H9 (cell line): Measurements from ENCODE around the gene FYN. TPM values are rescaled to one million over a fixed set of nuclear protein-coding genes. Genes with fewer than 3 reads are reported as not detected.

Experiments
- DNase-seq: peaks from one replicate; pipeline ENCODE4 v3.0.0-alpha.2; 2017
- H2AFZ ChIP-seq: one replicate; pipeline ENCODE4 v1.6.1; 2013; ENCODE audit warnings: mild to moderate bottlenecking, low read length, control low read depth, moderate library complexity
- H2AK5ac ChIP-seq: 2 replicates; pipeline ENCODE4 v1.6.1; 2013; ENCODE audit warnings: low read length, control low read depth, mixed read lengths; ENCODE audit not compliant: insufficient read length
- H2BK120ac ChIP-seq: one replicate; pipeline ENCODE4 v1.6.1; 2013; ENCODE audit warnings: low read depth, mild to moderate bottlenecking, low read length, control low read depth, inconsistent platforms; ENCODE audit not compliant: poor library complexity, severe bottlenecking
- H2BK12ac ChIP-seq: 2 replicates; pipeline ENCODE4 v1.6.1; 2013; ENCODE audit warnings: low read length, control low read depth, mixed read lengths, low read depth; ENCODE audit not compliant: insufficient read length
- H2BK15ac ChIP-seq: 2 replicates; pipeline ENCODE4 v1.6.1; 2013; ENCODE audit warnings: low read depth, low read length, control low read depth
- H2BK20ac ChIP-seq: one replicate; pipeline ENCODE4 v1.6.1; 2013; ENCODE audit warnings: low read depth, mild to moderate bottlenecking, low read length, control low read depth, inconsistent platforms; ENCODE audit not compliant: poor library complexity, severe bottlenecking
- H2BK5ac ChIP-seq: 2 replicates; pipeline ENCODE4 v1.6.1; 2013; ENCODE audit warnings: low read length, control low read depth, mixed read lengths; ENCODE audit not compliant: insufficient read length
- H3K14ac ChIP-seq: 2 replicates; pipeline ENCODE4 v1.6.1; 2013; ENCODE audit warnings: low read length, control low read depth; ENCODE audit not compliant: insufficient read depth
- H3K18ac ChIP-seq: 2 replicates; pipeline ENCODE4 v1.6.1; 2013; ENCODE audit warnings: low read depth, mild to moderate bottlenecking, mixed read lengths, low read length, control low read depth; ENCODE audit not compliant: insufficient read length
- H3K23ac ChIP-seq: 2 replicates; pipeline ENCODE4 v1.6.1; 2013; ENCODE audit warnings: low read length, control low read depth, mixed read lengths, low read depth; ENCODE audit not compliant: insufficient read length
- H3K23me2 ChIP-seq: 2 replicates; pipeline ENCODE4 v1.6.1; 2013; ENCODE audit warnings: low read depth, mild to moderate bottlenecking, mixed read lengths, low read length, control low read depth; ENCODE audit not compliant: insufficient read length, poor library complexity, severe bottlenecking
- H3K27ac ChIP-seq: 2 replicates; pipeline ENCODE4 v1.5.1; 2013; ENCODE audit warnings: low read length, control low read depth, mixed read lengths, low read depth; ENCODE audit not compliant: insufficient read length
- H3K27me3 ChIP-seq: 2 replicates; pipeline ENCODE4 v1.6.1; 2013; ENCODE audit warnings: low read length, control low read depth, inconsistent platforms; ENCODE audit not compliant: insufficient read depth
- H3K4ac ChIP-seq: 2 replicates; pipeline ENCODE4 v1.6.1; 2013; ENCODE audit warnings: low read depth, mild to moderate bottlenecking, control low read depth, inconsistent platforms, low read length, moderate library complexity
- H3K4me1 ChIP-seq: 2 replicates; pipeline ENCODE4 v1.6.1; 2013; ENCODE audit warnings: low read length, control low read depth, inconsistent platforms; ENCODE audit not compliant: insufficient read depth
- H3K4me2 ChIP-seq: 2 replicates; pipeline ENCODE4 v1.6.1; 2013; ENCODE audit warnings: low read length, control low read depth, mixed read lengths; ENCODE audit not compliant: insufficient read length, insufficient read depth
- H3K56ac ChIP-seq: 2 replicates; pipeline ENCODE4 v1.6.1; 2013; ENCODE audit warnings: low read depth, mild to moderate bottlenecking, mixed read lengths, low read length, control low read depth; ENCODE audit not compliant: insufficient read length
- H3K79me1 ChIP-seq: 2 replicates; pipeline ENCODE4 v1.6.1; 2013; ENCODE audit warnings: low read depth, mild to moderate bottlenecking, moderate library complexity, low read length, control low read depth, inconsistent platforms; ENCODE audit not compliant: insufficient read depth, poor library complexity, severe bottlenecking
- H3K79me2 ChIP-seq: 2 replicates; pipeline ENCODE4 v1.6.1; 2013; ENCODE audit warnings: low read length, control low read depth, inconsistent platforms; ENCODE audit not compliant: insufficient read depth
- H3K9ac ChIP-seq: 2 replicates; pipeline ENCODE4 v1.6.1; 2013; ENCODE audit warnings: low read length, control low read depth, mixed read lengths; ENCODE audit not compliant: insufficient read length; ENCODE audit errors: extremely low read depth
- H3K9me3 ChIP-seq: one replicate; pipeline ENCODE4 v1.6.1; 2013; ENCODE audit warnings: low read depth, low read length, inconsistent platforms; ENCODE audit not compliant: control insufficient read depth
- H3T11ph ChIP-seq: one replicate; pipeline ENCODE4 v1.6.1; 2013; ENCODE audit warnings: mild to moderate bottlenecking, low read length, control low read depth, inconsistent platforms
- H4K20me1 ChIP-seq: one replicate; pipeline ENCODE4 v1.6.1; 2013; ENCODE audit not compliant: control insufficient read depth, insufficient read length, insufficient read depth
- H4K5ac ChIP-seq: 2 replicates; pipeline ENCODE4 v1.6.1; 2013; ENCODE audit warnings: low read depth, mild to moderate bottlenecking, mixed read lengths, low read length, control low read depth; ENCODE audit not compliant: insufficient read length
- H4K8ac ChIP-seq: replicated peaks from 2 replicates; pipeline ENCODE4 v1.6.1; 2013; ENCODE audit warnings: low read length, control low read depth, mixed read lengths, low read depth; ENCODE audit not compliant: insufficient read length
- H4K91ac ChIP-seq: 2 replicates; pipeline ENCODE4 v1.6.1; 2013; ENCODE audit warnings: low read depth, mild to moderate bottlenecking, moderate library complexity, mixed read lengths, low read length, control low read depth; ENCODE audit not compliant: insufficient read length
- H3K27ac Mint-ChIP-seq, 3 experiments: 2 replicates in 2 of 3; 3 replicates in 1 of 3; pipeline ENCODE4 v1.8.0; 2020 to 2021; ENCODE audit warnings: mixed read lengths in 3 of 3, mild to moderate bottlenecking in 1 of 3, moderate library complexity in 1 of 3
- H3K27me3 Mint-ChIP-seq: 2 replicates; pipeline ENCODE4 v1.8.0; 2021; ENCODE audit warnings: low read depth, mild to moderate bottlenecking, moderate library complexity, mixed read lengths
- H3K36me3 Mint-ChIP-seq, 3 experiments: 2 replicates in 2 of 3; 3 replicates in 1 of 3; pipeline ENCODE4 v1.8.0; 2020 to 2021; ENCODE audit warnings: low read depth in 3 of 3, mixed read lengths in 3 of 3; ENCODE audit not compliant: insufficient read depth in 1 of 3
- H3K4me1 Mint-ChIP-seq, 2 experiments: 2 replicates each; pipeline ENCODE4 v1.8.0; 2020; ENCODE audit warnings: mixed read lengths in 2 of 2
- H3K4me3 Mint-ChIP-seq, 2 experiments: 2 replicates in 1 of 2; 3 replicates in 1 of 2; pipeline ENCODE4 v1.8.0; 2020 to 2021; ENCODE audit warnings: mild to moderate bottlenecking in 2 of 2, mixed read lengths in 2 of 2, moderate library complexity in 1 of 2
- H3K9me3 Mint-ChIP-seq, 2 experiments: 2 replicates in 1 of 2; 3 replicates in 1 of 2; pipeline ENCODE4 v1.8.0; 2020; ENCODE audit warnings: mild to moderate bottlenecking in 2 of 2, mixed read lengths in 2 of 2, moderate library complexity in 1 of 2
- total RNA-seq: library from RNA; stranded (reverse); gene quantifications from 2 replicates; pipeline ENCODE4 v1.2.1, GENCODE V29; 2021
- TF ChIP-seq, protein P1 (sequence below): fragments of 200-600 bp; sonication (generic); conservative IDR thresholded peaks from 3 replicates; pipeline ENCODE4 v1.8.0; 2021; ENCODE audit warnings: antibody characterized with exemption, mild to moderate bottlenecking

FYN gene
- total RNA-seq, 1 experiment from 2014 or later: 64.8 TPM

- H2BK15ac ChIP-seq: no peak overlapping the region
- Mint-ChIP-seq H3K36me3 (no peaks in the 10 kb centered on the region), H3K4me1 (peaks cover 45 to 52% of the 10 kb centered on the region in 2 experiments), H3K9me3 (no peaks in the 10 kb centered on the region), H3K27ac (no peak overlapping the region; a peak in 2 of 7 replicates), H3K27me3 (peaks cover 4% of the 10 kb centered on the region), H3K4me3 (no peak overlapping the region)
- no peak overlapping the region for H3K4me2 ChIP-seq
- H3K27me3 ChIP-seq: no peaks in the 10 kb centered on the region
- no peak overlapping the region for H2BK5ac ChIP-seq
- H3K23ac ChIP-seq: no peak overlapping the region
- no peaks in the 10 kb centered on the region for H3K79me1 ChIP-seq
- TF ChIP-seq, protein P1, sequence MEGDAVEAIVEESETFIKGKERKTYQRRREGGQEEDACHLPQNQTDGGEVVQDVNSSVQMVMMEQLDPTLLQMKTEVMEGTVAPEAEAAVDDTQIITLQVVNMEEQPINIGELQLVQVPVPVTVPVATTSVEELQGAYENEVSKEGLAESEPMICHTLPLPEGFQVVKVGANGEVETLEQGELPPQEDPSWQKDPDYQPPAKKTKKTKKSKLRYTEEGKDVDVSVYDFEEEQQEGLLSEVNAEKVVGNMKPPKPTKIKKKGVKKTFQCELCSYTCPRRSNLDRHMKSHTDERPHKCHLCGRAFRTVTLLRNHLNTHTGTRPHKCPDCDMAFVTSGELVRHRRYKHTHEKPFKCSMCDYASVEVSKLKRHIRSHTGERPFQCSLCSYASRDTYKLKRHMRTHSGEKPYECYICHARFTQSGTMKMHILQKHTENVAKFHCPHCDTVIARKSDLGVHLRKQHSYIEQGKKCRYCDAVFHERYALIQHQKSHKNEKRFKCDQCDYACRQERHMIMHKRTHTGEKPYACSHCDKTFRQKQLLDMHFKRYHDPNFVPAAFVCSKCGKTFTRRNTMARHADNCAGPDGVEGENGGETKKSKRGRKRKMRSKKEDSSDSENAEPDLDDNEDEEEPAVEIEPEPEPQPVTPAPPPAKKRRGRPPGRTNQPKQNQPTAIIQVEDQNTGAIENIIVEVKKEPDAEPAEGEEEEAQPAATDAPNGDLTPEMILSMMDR: no peak
- H3K27ac ChIP-seq: no peak overlapping the region
- H2BK12ac ChIP-seq: no peak overlapping the region
- H3K56ac ChIP-seq: no peak overlapping the region
- no peak overlapping the region for H2AFZ ChIP-seq
- H4K20me1 ChIP-seq: no peaks in the 10 kb centered on the region
- H4K8ac ChIP-seq: no peak overlapping the region
- peaks cover 11% of the 10 kb centered on the region; the same call in 1 of the 2 replicates for H3K4me1 ChIP-seq
- H2BK120ac ChIP-seq: no peak overlapping the region
- H4K91ac ChIP-seq: no peak overlapping the region
- no peak overlapping the region for H3K14ac ChIP-seq
- H4K5ac ChIP-seq: no peak overlapping the region
- no peak overlapping the region for H2AK5ac ChIP-seq
- no peak overlapping the region for H3T11ph ChIP-seq
- H3K4ac ChIP-seq: no peak overlapping the region
- H3K9me3 ChIP-seq: no peaks in the 10 kb centered on the region
- no peak overlapping the region for H2BK20ac ChIP-seq
- H3K23me2 ChIP-seq: no peaks in the 10 kb centered on the region
- no peak for DNase-seq
- H3K9ac ChIP-seq: no peak overlapping the region
- no peaks in the 10 kb centered on the region for H3K79me2 ChIP-seq
- no peak overlapping the region for H3K18ac ChIP-seq
Measured at GRCh38 chr6:111922454-111923297, 49.4 kb upstream of the FYN start.
